HCT116 (cell line): ENCODE results near the gene HOXB9. TPM values are rescaled to one million over a fixed set of nuclear protein-coding genes. Genes with fewer than 3 reads are reported as not detected.
A peak's percentile ranks its signal among the peaks of the same experiment; 100 is the strongest.

Source experiments
- ATAC-seq: fragments of 200-7000 bp; cut with Tn5 transposase; 2 replicates; pipeline ENCODE4 v1.9.1; 2020; ENCODE audit warnings: mild to moderate bottlenecking, moderate library complexity
- BruUV-seq: library from RNA; stranded (reverse); fragments of 400-500 nt; replicated peaks from 2 replicates; lab custom pipeline; 2021; lab: Mats Ljungman, UMichigan
- CTCF ChIA-PET: fragments of 300-600 bp; sonication (Branson Sonifier 250); formaldehyde crosslinking; loops from one replicate; lab custom pipeline; 2021; ENCODE audit warnings: antibody characterized with exemption; lab: Charles Lee
- POLR2A ChIA-PET: fragments of 300-600, 350-600 bp; sonication (Branson Sonifier 250); formaldehyde crosslinking; loops from one replicate; lab custom pipeline; 2021; ENCODE audit warnings: antibody characterized with exemption; lab: Charles Lee
- RAD21 ChIA-PET, 2 experiments: fragments of 300-600 bp; sonication (Branson Sonifier 250); formaldehyde crosslinking; loops; one replicate each; lab custom pipeline; 2023; ENCODE audit warnings: low total read pairs in 2 of 2; ENCODE audit not compliant: uncharacterized antibody in 2 of 2, unreplicated experiment in 2 of 2, low non-redundant PET in 1 of 2; lab: Charles Lee
- DNase-seq: peaks from one replicate; pipeline ENCODE4 v3.0.0-alpha.2; 2010; ENCODE audit warnings: low read depth, low spot score
- H2AFZ ChIP-seq: fragments of 200-600 bp; shearing (Covaris generic), sonication (generic); 2 replicates; pipeline ENCODE4 v1.6.1; 2017; ENCODE audit warnings: low read depth, mixed run types, mixed read lengths, antibody characterized with exemption, low read length; ENCODE audit not compliant: poor library complexity, severe bottlenecking
- H3K27ac ChIP-seq: 2 replicates; pipeline ENCODE4 v1.5.1; 2012; ENCODE audit warnings: low read depth, low read length
- H3K27me3 ChIP-seq: fragments of 200-600 bp; sonication (generic); 2 replicates; pipeline ENCODE4 v1.6.1; 2016; ENCODE audit warnings: mixed run types, low read length, mixed read lengths; ENCODE audit not compliant: insufficient read depth
- H3K36me3 ChIP-seq, 2 experiments: fragments of 200-500 bp in 1 of 2; fragments of 200-600 bp in 1 of 2; sonication (Bioruptor generic) in 1 of 2; sonication (generic) in 1 of 2; 2 replicates each; pipeline versions ENCODE4 v1.5.1 to v1.6.1; 2014 to 2016; ENCODE audit warnings: low read length in 2 of 2, inconsistent platforms in 1 of 2, mixed read lengths in 1 of 2, mixed run types in 1 of 2; ENCODE audit not compliant: insufficient read depth in 2 of 2, control insufficient read depth in 1 of 2
- H3K4me1 ChIP-seq, 2 experiments: fragments of 200-600 bp in 1 of 2; sonication (generic) in 1 of 2; 2 replicates each; pipeline versions ENCODE4 v1.5.1 to v1.6.1; 2012 to 2017; ENCODE audit warnings: low read length in 2 of 2, inconsistent platforms in 1 of 2, mild to moderate bottlenecking in 1 of 2, mixed read lengths in 1 of 2, mixed run types in 1 of 2, moderate library complexity in 1 of 2; ENCODE audit not compliant: insufficient read depth in 2 of 2, control insufficient read depth in 1 of 2
- H3K4me2 ChIP-seq: fragments of 200-600 bp; sonication (generic); 2 replicates; pipeline ENCODE4 v1.6.1; 2017; ENCODE audit warnings: mixed run types, low read length, mixed read lengths
- H3K4me3 ChIP-seq, 2 experiments: fragments of 200-600 bp in 1 of 2; sonication (generic) in 1 of 2; replicated peaks in 1 of 2; 2 replicates each; pipeline ENCODE4 v1.5.1; 2011 to 2016; ENCODE audit warnings: low read length in 2 of 2, control low read depth in 1 of 2, low read depth in 1 of 2, mild to moderate bottlenecking in 1 of 2, mixed read lengths in 1 of 2, mixed run types in 1 of 2
- H3K79me2 ChIP-seq: fragments of 200-600 bp; sonication (generic); 2 replicates; pipeline ENCODE4 v1.6.1; 2017; ENCODE audit warnings: mild to moderate bottlenecking, mixed run types, low read length, moderate library complexity, mixed read lengths; ENCODE audit not compliant: insufficient read depth
- H3K9ac ChIP-seq: fragments of 200-600 bp; sonication (generic); 2 replicates; pipeline ENCODE4 v1.6.1; 2016; ENCODE audit warnings: low read length, mixed read lengths
- H3K9me2 ChIP-seq: fragments of 200-600 bp; sonication (generic), shearing (Covaris generic); 2 replicates; pipeline ENCODE4 v1.6.1; 2017; ENCODE audit warnings: mixed run types, mild to moderate bottlenecking, moderate library complexity; ENCODE audit not compliant: insufficient read depth
- H3K9me3 ChIP-seq, 2 experiments: fragments of 200-500 bp in 1 of 2; fragments of 200-600 bp in 1 of 2; sonication (Bioruptor generic) in 1 of 2; sonication (generic) in 1 of 2; 2 replicates each; pipeline ENCODE4 v1.6.1; 2014 to 2017; ENCODE audit warnings: low read length in 2 of 2, mixed read lengths in 2 of 2, inconsistent platforms in 1 of 2, low read depth in 1 of 2, mild to moderate bottlenecking in 1 of 2, mixed run types in 1 of 2, moderate library complexity in 1 of 2; ENCODE audit not compliant: control insufficient read depth in 1 of 2, insufficient read depth in 1 of 2
- H4K20me1 ChIP-seq: fragments of 200-600 bp; sonication (generic), shearing (Covaris generic); 2 replicates; pipeline ENCODE4 v1.6.1; 2017; ENCODE audit warnings: mixed run types, mild to moderate bottlenecking, moderate library complexity; ENCODE audit not compliant: insufficient read depth
- ATF3 ChIP-seq: IDR thresholded peaks from 2 replicates; pipeline ENCODE4 v1.6.1; 2012
- JUND ChIP-seq: IDR thresholded peaks from 2 replicates; pipeline ENCODE4 v1.6.1; 2012
- POLR2AphosphoS5 ChIP-seq: IDR thresholded peaks from 2 replicates; pipeline ENCODE4 v1.6.1; 2011; ENCODE audit warnings: mild to moderate bottlenecking, low read depth, low read length, moderate library complexity
- SRF ChIP-seq: IDR thresholded peaks from 2 replicates; pipeline ENCODE4 v1.6.1; 2012; ENCODE audit warnings: low read depth
- intact Hi-C: fragments of 100-400 bp; cut with micrococcal nuclease; formaldehyde crosslinking; loops from 2 replicates; pipeline ENCODE4 v1.10.0; 2022
- microRNA counts: library from miRNA; unstranded; fragments of <30 nt; microRNA quantifications from one replicate; lab custom pipeline; 2015
- microRNA-seq: library from miRNA; unstranded; fragments of <30 nt; microRNA quantifications from one replicate; pipeline ENCODE4, GENCODE V29; 2016; ENCODE audit warnings: borderline number of aligned reads
- total RNA-seq: library from RNA; stranded (reverse); gene quantifications from one replicate; pipeline ENCODE4 v1.2.1, GENCODE V29; 2021; ENCODE audit not compliant: unreplicated experiment

The HOXB9 gene
- total RNA-seq, 1 experiment from 2014 or later, result 40.1 TPM

DNA sequence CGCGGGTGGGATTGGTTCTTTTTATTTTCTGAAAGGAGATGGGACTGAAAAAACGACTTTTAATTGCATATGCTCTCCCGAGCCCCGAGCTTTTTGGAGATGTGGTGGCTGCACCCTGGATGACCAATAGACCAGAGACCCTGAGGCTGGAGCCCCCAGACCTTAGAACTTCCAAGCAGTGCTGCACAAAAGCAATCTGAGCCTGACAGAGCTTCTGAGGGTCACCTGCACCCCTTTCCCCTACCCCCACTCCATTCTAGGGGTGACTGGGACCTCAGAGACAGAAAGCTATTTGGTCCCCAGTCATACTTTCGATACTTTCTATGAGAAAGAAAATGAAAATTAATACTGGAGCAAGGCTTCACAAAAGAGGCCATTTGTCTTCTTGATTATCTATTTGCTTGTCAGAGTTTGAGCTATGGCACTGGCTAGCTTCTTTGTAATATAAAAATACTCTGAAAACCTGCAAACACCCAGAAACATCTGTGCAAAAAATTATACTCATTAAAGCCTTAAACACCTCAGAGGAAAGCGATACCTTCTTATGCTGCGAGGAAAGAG, 51.6 kb downstream of the HOXB9 start:
- no peak for TF ChIP-seq ATF3
- TF ChIP-seq POLR2AphosphoS5, result 0 out of 2 replicates have a peak, but pooled peaks have one; percentile 17
- Histone ChIP-seq H3K9me2 (no peaks in the 10 kb centered on the region), H2AFZ (no peak overlapping the region), H3K27ac (no peak overlapping the region), H3K27me3 (no peaks in the 10 kb centered on the region), H3K9me3 (no peaks in the 10 kb centered on the region), H3K4me1 (peaks cover 0 to 10% of the 10 kb centered on the region in 2 experiments; a peak in 1 of 4 replicates), H3K4me3 (no peak overlapping the region), H3K9ac (no peak overlapping the region), H4K20me1 (no peaks in the 10 kb centered on the region), H3K36me3 (no peaks in the 10 kb centered on the region; a peak in 1 of 4 replicates), H3K79me2 (peaks cover 82% of the 10 kb centered on the region), H3K4me2 (no peak overlapping the region)
- DNase-seq, result no peak
- RAD21 ChIA-PET, result no interaction called here
- ATAC-seq, result no peak
- CTCF ChIA-PET, result no interaction called here
- POLR2A ChIA-PET, result no interaction called here
- no TSS peak for BruUV-seq
- intact Hi-C loops, result no loop called here

- peaks cover 0 to 10% of the 10 kb centered on the region in 2 experiments; a peak in 1 of 4 replicates for H3K4me1 ChIP-seq
- POLR2A ChIA-PET, result no interaction called here
Observed at GRCh38 chr17:48571826-48572417, 54.2 kb downstream of the HOXB9 start.

More at GRCh38 chr17:48571826-48572417, 54.2 kb downstream of the HOXB9 start:
- no peak overlapping the region for H2AFZ ChIP-seq
- no peak for TF ChIP-seq SRF
- no peak for TF ChIP-seq JUND
- TF ChIP-seq, all 23 proteins: peak for 0
- RAD21 ChIA-PET, result no interaction called here
- no peaks in the 10 kb centered on the region for H3K9me3 ChIP-seq
- no peak overlapping the region for H3K4me2 ChIP-seq
- no TSS peak for BruUV-seq
- ATAC-seq, result no peak
- CTCF ChIA-PET, result no interaction called here
- DNase-seq, result no peak
- no peaks in the 10 kb centered on the region; a peak in 1 of 4 replicates for H3K36me3 ChIP-seq
- H4K20me1 ChIP-seq, result no peaks in the 10 kb centered on the region
- no peaks in the 10 kb centered on the region for H3K9me2 ChIP-seq
- H3K79me2 ChIP-seq, result peaks cover 80% of the 10 kb centered on the region
- H3K9ac ChIP-seq, result no peak overlapping the region
- no peak overlapping the region for H3K27ac ChIP-seq
- intact Hi-C loops, result no loop called here
- H3K4me3 ChIP-seq, result no peak overlapping the region
- H3K27me3 ChIP-seq, result no peaks in the 10 kb centered on the region

MicroRNA genes within 50 kb of the gene (microRNA counts, 767-probe panel; counts per million panel counts)
- 11,127 counts per million, percentile 10 among the panel's probes with 10 or more counts for microRNA hsa-miR-10a-5p (lab: Ali Mortazavi, UCI)

Small RNA genes lying within 50 kb of the gene (microRNA-seq; reads per million reads assigned to microRNA genes)
- gene MIR196A1, result 31.4 reads per million, percentile 48 among the genes with 10 or more reads in this experiment

Other genes with a start within 250 kb of the HOXB9 start
- 12.4 TPM for gene SKAP1, start 196.1 kb downstream of the HOXB9 start, total RNA-seq
- gene HOXB1, start 95.3 kb downstream of the HOXB9 start, total RNA-seq, result not detected
- 2.0 TPM for gene HOXB2, start 81.2 kb downstream of the HOXB9 start, total RNA-seq
- 11.3 TPM for gene HOXB4, start 48.0 kb downstream of the HOXB9 start, total RNA-seq
- gene HOXB3, start 36.1 kb downstream of the HOXB9 start, total RNA-seq, result 19.8 TPM
- 19.8 TPM for gene HOXB5, start 32.6 kb downstream of the HOXB9 start, total RNA-seq
- 64.8 TPM for gene HOXB6, start 21.4 kb downstream of the HOXB9 start, total RNA-seq
- gene HOXB7, start 15.3 kb downstream of the HOXB9 start, total RNA-seq, result 33.6 TPM
- 44.7 TPM for gene HOXB8, start 11.1 kb downstream of the HOXB9 start, total RNA-seq
- gene PRAC1, start 96.2 kb upstream of the HOXB9 start, total RNA-seq, result not detected
- not detected for gene PRAC2, start 96.8 kb upstream of the HOXB9 start, total RNA-seq
- gene HOXB13, start 102.4 kb upstream of the HOXB9 start, total RNA-seq, result 7.8 TPM
- 0.79 TPM for gene TTLL6, start 190.9 kb upstream of the HOXB9 start, total RNA-seq
- gene CALCOCO2, start 204.7 kb upstream of the HOXB9 start, total RNA-seq, result 151 TPM